IPS DF 6.9 (cell line): ENCODE measurements around the gene CDX2.
"Not testable (repeated sequence)": the region's sequence is repeated elsewhere in the genome, so short reads cannot be mapped to it uniquely, and the experiment has no call there.

ENCODE experiments used
- DNase-seq: peaks from one replicate; pipeline ENCODE4 v3.0.0-alpha.2; 2013; ENCODE audit warnings: low read depth, low spot score
- H3K27ac ChIP-seq: one replicate; pipeline ENCODE4 v1.5.1; 2013; ENCODE audit warnings: low read length, control low read depth
- H3K27me3 ChIP-seq: 2 replicates; pipeline ENCODE4 v1.6.1; 2013; ENCODE audit warnings: mild to moderate bottlenecking, low read length; ENCODE audit not compliant: control insufficient read depth, insufficient read depth
- H3K36me3 ChIP-seq: 2 replicates; pipeline ENCODE4 v1.6.1; 2013; ENCODE audit warnings: low read length; ENCODE audit not compliant: control insufficient read depth, insufficient read depth
- H3K4me1 ChIP-seq: 2 replicates; pipeline ENCODE4 v1.6.1; 2013; ENCODE audit warnings: low read length; ENCODE audit not compliant: control insufficient read depth, insufficient read depth
- H3K4me3 ChIP-seq: 2 replicates; pipeline ENCODE4 v1.5.1; 2013; ENCODE audit warnings: mild to moderate bottlenecking, low read length
- H3K9me3 ChIP-seq: 2 replicates; pipeline ENCODE4 v1.6.1; 2013; ENCODE audit warnings: low read length, inconsistent platforms; ENCODE audit not compliant: control insufficient read depth, insufficient read depth
- WGBS: extraction: QIAGEN DNeasy Blood & Tissue Kit; methylation state at CpG from one replicate; pipeline ENCODE4 v1.1.7; 2013; ENCODE audit warnings: mixed read lengths, missing lambda C conversion rate; ENCODE audit not compliant: insufficient read length, insufficient coverage; 5-methylcytosine and 5-hydroxymethylcytosine counted together

Gene CDX2

GRCh38 chr13:27964206-27964605 is 4.9 kb downstream of the CDX2 start:
- no CpG with 5 or more reads among the region's 13 CpGs for WGBS
- DNase-seq = not testable (repeated sequence)
- H3K27me3 ChIP-seq = peaks cover 89% of the 10 kb centered on the region

GRCh38 chr13:27963491-27963890 is 5.6 kb downstream of the CDX2 start:
- no peak for DNase-seq
- no CpG with 5 or more reads among the region's 3 CpGs for WGBS
- no peak overlapping the region for H3K4me3 ChIP-seq
- peaks cover 89% of the 10 kb centered on the region for H3K27me3 ChIP-seq
- peaks cover 12% of the 10 kb centered on the region for H3K4me1 ChIP-seq
- H3K27ac ChIP-seq = no peak overlapping the region
- no peaks in the 10 kb centered on the region for H3K36me3 ChIP-seq
- no peaks in the 10 kb centered on the region for H3K9me3 ChIP-seq

More at GRCh38 chr13:27964206-27964605, 4.9 kb downstream of the CDX2 start:
- not testable (repeated sequence) for H3K9me3 ChIP-seq, H3K27ac ChIP-seq, H3K36me3 ChIP-seq, H3K4me3 ChIP-seq
- peaks cover 17% of the 10 kb centered on the region for H3K4me1 ChIP-seq

- no peaks in the 10 kb centered on the region for H3K9me3 ChIP-seq
- no peaks in the 10 kb centered on the region for H3K36me3 ChIP-seq
- H3K27ac ChIP-seq = no peak overlapping the region
- WGBS = no CpG with 5 or more reads among the region's 9 CpGs
- no peak overlapping the region for H3K4me3 ChIP-seq
- H3K27me3 ChIP-seq = peaks cover 88% of the 10 kb centered on the region
- DNase-seq = no peak
- H3K4me1 ChIP-seq = peaks cover 10% of the 10 kb centered on the region
Measured at GRCh38 chr13:27962982-27963381, 6.1 kb downstream of the CDX2 start.

GRCh38 chr13:27962128-27962841 is 6.8 kb downstream of the CDX2 start:
- H3K36me3 ChIP-seq = no peaks in the 10 kb centered on the region
- peaks cover 87% of the 10 kb centered on the region for H3K27me3 ChIP-seq
- peaks cover 10% of the 10 kb centered on the region for H3K4me1 ChIP-seq
- H3K9me3 ChIP-seq = no peaks in the 10 kb centered on the region
- no peak overlapping the region for H3K4me3 ChIP-seq
- no peak overlapping the region for H3K27ac ChIP-seq
- no CpG with 5 or more reads among the region's 6 CpGs for WGBS
- no peak for DNase-seq

- H3K4me1 ChIP-seq = peaks cover 10% of the 10 kb centered on the region
- no peak overlapping the region for H3K27ac ChIP-seq
- H3K4me3 ChIP-seq = no peak overlapping the region
- no CpG with 5 or more reads among the region's 25 CpGs for WGBS
- H3K9me3 ChIP-seq = no peaks in the 10 kb centered on the region
- no peak for DNase-seq
- H3K36me3 ChIP-seq = no peaks in the 10 kb centered on the region
- H3K27me3 ChIP-seq = peaks cover 87% of the 10 kb centered on the region
Measured at GRCh38 chr13:27961227-27962085, 7.7 kb downstream of the CDX2 start.

DNA sequence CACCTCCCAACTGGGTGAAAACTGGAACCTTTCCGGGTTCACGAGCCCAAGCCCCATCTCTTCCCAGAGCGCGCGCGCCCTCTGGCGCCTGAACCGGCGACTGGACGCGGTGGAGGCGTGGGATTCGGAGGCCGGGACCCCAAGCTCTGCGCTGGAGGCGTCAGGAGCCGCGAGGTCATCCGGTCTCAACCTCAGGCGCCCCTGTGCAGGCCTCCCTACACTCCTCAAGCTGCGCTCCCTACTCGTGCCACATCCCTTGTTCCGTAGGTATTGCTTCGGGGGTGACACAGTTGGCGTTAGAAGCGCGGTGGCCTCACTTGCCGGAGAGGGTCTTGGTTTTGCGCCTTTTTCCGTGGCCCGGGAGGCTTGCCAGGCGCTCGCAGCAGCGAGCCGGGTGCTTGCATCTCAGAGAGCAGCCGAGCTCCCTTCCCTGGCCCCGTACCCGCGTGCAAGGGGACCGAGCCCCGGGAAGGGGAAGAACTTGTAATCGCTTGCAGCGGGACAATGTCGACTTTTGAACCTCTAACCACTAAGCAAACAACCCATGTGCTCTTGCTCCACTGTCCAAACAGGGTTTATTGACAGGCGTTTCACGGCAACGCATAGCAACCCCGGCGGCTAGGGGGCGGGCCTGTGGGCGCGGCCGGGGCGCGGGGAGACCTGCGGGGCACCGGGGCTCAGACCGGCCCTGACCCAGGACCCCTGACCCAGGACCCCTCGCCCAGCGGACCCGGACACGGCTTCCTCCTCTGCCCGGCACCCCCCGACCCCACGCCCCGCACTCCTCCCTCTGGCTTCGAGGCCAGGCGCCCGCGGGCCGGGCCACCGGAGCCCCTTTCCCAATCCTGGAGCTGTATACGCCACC is 8.5 kb downstream of the CDX2 start:
- Histone ChIP-seq H3K4me3 (0 out of 2 replicates have a peak overlapping the region, but pooled peaks have one; percentile 2), H3K27me3 (peaks cover 89% of the 10 kb centered on the region), H3K4me1 (peaks cover 6% of the 10 kb centered on the region; the same call in 1 of the 2 replicates), H3K9me3 (no peaks in the 10 kb centered on the region), H3K27ac (no peak overlapping the region), H3K36me3 (no peaks in the 10 kb centered on the region)
- no peak for DNase-seq
- no CpG with 5 or more reads among the region's 73 CpGs for WGBS

- peaks cover 5% of the 10 kb centered on the region; the same call in 1 of the 2 replicates for H3K4me1 ChIP-seq
- no peaks in the 10 kb centered on the region for H3K9me3 ChIP-seq
- H3K36me3 ChIP-seq = no peaks in the 10 kb centered on the region
- no peak overlapping the region for H3K4me3 ChIP-seq
- H3K27me3 ChIP-seq = peaks cover 86% of the 10 kb centered on the region
- WGBS = no CpG with 5 or more reads among the region's 14 CpGs
- DNase-seq = no peak
- no peak overlapping the region for H3K27ac ChIP-seq
Measured at GRCh38 chr13:27959976-27960361, 9.1 kb downstream of the CDX2 start.

GRCh38 chr13:27956576-27957300 is 12.4 kb downstream of the CDX2 start:
- no peak overlapping the region for H3K4me3 ChIP-seq
- WGBS = no CpG with 5 or more reads among the region's 5 CpGs
- no peak overlapping the region for H3K27ac ChIP-seq
- peaks cover 1% of the 10 kb centered on the region; the same call in 1 of the 2 replicates for H3K4me1 ChIP-seq
- no peaks in the 10 kb centered on the region for H3K9me3 ChIP-seq
- H3K36me3 ChIP-seq = no peaks in the 10 kb centered on the region
- peaks cover 76% of the 10 kb centered on the region for H3K27me3 ChIP-seq
- DNase-seq = no peak

DNA sequence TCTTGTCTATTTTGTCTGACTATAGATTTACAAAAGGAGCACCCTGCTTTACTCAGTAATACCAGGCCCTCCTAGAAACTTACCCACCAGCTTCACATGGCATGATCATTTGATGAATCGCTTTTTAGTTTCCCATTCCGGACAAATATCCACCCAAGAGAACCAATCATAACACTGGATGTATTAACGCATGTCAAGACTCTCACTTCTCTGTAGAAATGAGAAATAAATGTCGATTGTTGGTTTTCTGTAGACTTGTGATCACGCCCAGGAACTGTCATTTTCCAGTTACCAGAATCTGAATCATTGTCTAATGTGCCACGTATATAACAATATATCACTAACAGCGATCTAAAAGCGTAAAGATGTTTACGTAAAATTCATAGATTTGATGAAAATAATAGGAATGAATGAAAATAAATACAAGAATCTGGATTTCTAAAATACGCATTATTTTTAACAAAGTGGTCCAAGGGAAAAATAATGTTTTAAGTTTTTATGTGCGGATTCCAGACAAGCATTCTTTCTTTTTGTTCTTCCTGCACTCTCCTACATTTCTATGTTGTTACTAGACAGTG is 14.0 kb downstream of the CDX2 start:
- no peaks in the 10 kb centered on the region for H3K36me3 ChIP-seq
- H3K4me3 ChIP-seq = no peak overlapping the region
- no peak overlapping the region for H3K27ac ChIP-seq
- no peak for DNase-seq
- H3K4me1 ChIP-seq = no peaks in the 10 kb centered on the region
- WGBS = 100% methylated on average over 4 of the region's 11 CpGs
- H3K27me3 ChIP-seq = peaks cover 66% of the 10 kb centered on the region
- H3K9me3 ChIP-seq = no peaks in the 10 kb centered on the region
